Spleen (tissue), 7 donors: ENCODE data around the gene S1PR3.

Experiments used
- POLR2A ChIP-seq, 3 donors: fragments of 450-650 bp; IDR thresholded peaks; one replicate each; pipeline ENCODE4 v1.5.1; 2017; ENCODE audit warnings: antibody characterized with exemption in 3 of 3, mild to moderate bottlenecking in 1 of 3
- TF ChIP-seq, protein P1 (sequence below), 11 experiments: fragments of 200-600 bp in 7 of 11; fragments of 450-650 bp in 4 of 11; sonication (generic) in 4 of 11; IDR thresholded peaks in 8 of 11; conservative IDR thresholded peaks in 3 of 11; 1 replicate in 7 of 11; 2 replicates in 4 of 11; pipeline versions ENCODE4 v1.4.0 to v1.8.0; 2016 to 2021; ENCODE audit warnings: antibody characterized with exemption in 11 of 11, inconsistent platforms in 4 of 11, mild to moderate bottlenecking in 1 of 11
- donor health status: DM: no; HTN: no; CAD: no; lungs with moderate emphysema.
- donor health status: DM: no; HTN: no; CAD: no.
- donor health status: DM: no; HTN: no; CAD: no.

GRCh38 chr9:88965473-88965872, 25.8 kb upstream of the S1PR3 start:
- TF ChIP-seq, protein P1, sequence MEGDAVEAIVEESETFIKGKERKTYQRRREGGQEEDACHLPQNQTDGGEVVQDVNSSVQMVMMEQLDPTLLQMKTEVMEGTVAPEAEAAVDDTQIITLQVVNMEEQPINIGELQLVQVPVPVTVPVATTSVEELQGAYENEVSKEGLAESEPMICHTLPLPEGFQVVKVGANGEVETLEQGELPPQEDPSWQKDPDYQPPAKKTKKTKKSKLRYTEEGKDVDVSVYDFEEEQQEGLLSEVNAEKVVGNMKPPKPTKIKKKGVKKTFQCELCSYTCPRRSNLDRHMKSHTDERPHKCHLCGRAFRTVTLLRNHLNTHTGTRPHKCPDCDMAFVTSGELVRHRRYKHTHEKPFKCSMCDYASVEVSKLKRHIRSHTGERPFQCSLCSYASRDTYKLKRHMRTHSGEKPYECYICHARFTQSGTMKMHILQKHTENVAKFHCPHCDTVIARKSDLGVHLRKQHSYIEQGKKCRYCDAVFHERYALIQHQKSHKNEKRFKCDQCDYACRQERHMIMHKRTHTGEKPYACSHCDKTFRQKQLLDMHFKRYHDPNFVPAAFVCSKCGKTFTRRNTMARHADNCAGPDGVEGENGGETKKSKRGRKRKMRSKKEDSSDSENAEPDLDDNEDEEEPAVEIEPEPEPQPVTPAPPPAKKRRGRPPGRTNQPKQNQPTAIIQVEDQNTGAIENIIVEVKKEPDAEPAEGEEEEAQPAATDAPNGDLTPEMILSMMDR (IDR thresholded peaks at IDR 0.05 in 8 of 11, conservative IDR thresholded peaks at IDR 0.05 in 3 of 11), result no peak
- no peak for TF ChIP-seq POLR2A (IDR thresholded peaks at IDR 0.05)
